Measurements from ENCODE around the gene UTP25.
"Not testable (repeated sequence)": the region's sequence is repeated elsewhere in the genome, so short reads cannot be mapped to it uniquely, and the experiment has no call there.

The UTP25 gene, protein sequence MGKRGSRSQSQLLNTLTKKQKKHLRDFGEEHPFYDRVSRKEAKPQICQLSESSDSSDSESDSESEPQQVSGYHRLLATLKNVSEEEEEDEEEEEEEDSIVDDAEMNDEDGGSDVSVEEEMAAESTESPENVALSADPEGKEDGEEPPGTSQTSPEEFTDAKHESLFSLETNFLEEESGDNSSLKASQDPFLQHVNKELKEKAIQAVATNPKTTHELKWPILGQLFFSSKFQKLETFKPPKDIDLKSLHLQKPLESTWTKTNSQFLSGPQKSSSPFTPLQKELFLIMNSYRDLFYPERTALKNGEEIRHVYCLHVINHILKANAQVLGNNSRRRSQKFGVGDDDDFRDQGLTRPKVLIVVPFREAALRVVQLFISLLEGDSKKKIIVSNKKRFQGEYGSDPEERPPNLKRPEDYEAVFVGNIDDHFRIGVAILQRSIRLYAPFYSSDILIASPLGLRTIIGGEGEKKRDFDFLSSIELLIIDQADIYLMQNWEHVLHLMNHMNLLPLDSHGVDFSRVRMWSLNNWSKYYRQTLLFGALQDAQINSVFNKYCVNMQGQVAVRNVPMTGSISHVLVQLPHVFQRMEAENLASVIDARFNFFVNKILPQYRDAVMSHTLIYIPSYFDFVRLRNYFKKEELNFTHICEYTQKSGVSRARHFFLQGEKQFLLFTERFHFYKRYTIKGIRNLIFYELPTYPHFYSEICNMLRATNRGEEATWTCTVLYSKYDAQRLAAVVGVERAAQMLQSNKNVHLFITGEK

GRCh38 chr1:209827384-209828262, at the start of gene UTP25:
UTP25 (plus strand) TSS chr1:209827972; CDS start chr1:209828064, 92 bp downstream.
- peak; percentile 99 for DNase-seq

DNA sequence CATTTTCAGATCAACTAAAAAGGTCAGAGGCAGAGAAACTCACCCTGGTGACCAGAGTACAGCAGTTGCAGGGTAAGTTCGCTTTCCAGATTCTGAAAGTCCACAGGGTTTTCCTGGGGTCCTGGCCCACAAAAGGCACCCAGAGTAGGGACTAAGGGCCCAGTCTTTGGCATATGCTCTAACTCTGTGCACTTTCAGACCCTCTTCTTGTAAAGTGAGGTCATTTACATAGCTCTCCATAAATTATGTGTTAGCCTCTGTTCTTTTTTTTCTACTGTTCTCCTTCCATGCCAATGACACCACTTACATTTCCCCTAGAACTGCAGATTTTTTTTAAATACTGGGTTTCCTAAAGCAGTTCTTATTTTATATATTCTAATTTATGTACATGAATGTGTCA, 49.7 kb upstream of the UTP25 start:
- DNase-seq = no peak

GRCh38 chr1:209780268-209780667, 47.5 kb upstream of the UTP25 start:
- DNase-seq = no peak

DNA sequence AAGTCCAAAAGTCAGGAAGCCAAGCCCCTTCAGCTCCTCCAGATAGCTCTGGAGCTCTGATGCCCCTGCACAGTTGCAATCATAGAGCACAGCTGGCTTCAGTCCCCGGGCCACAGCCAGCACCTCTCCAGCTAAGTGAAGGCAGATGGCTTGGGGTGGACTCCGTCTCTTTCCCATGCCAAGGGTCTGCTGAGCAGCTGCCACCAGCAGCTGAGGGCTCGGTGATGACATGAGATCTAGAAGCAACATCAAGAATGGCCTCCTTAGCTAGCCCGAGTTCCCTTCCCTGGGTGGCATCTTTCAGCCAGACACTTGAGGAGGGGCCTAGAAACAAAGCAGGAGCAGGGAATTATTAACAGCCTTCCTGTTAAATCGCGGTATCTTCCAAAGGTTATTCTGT, 44.4 kb upstream of the UTP25 start:
- no peak for DNase-seq

GRCh38 chr1:209784265-209785169, 43.3 kb upstream of the UTP25 start, which contains the start of gene C1orf74:
C1orf74 (minus strand) TSS chr1:209784559; CDS start chr1:209783634, 925 bp downstream.
- DNase-seq = peak; percentile 100

DNA sequence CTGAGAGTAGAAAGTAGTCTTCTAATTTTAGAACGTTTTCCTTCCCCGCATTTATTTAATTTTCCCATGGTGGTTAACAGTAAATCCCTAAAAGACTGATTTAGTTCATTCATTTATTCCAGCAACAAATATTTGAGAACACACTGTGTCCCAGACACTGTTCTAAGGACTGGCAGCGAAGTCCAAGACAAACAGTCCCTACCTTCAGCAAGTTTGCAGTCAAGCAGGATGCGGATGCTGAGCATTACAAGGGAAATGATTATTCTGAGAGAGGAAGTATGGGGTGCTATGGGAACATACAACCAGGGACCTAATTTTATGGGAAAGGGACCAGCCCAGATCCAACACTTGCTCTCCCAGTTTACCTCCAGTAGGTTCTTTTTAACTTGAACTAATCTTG, 42.2 kb upstream of the UTP25 start:
- no peak for DNase-seq

DNA sequence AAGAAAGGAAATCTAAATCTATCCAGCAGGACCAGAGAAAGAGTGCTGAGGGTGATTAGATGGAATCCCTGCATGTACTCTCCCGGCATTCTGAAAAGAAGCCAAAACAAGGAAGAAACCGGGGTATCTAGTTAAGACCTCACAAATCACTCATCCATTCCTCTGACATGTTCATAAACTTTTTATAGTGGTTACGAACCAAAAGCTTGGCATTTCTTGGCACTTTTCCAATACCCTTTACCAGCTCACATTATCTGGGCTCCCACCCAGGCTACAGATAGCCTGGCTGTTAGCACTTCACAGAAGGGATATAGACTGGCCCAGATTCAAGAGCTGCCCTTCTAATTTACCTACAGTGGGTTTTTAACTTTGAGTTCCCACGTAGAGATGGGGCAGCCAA, 41.6 kb upstream of the UTP25 start:
- no peak for DNase-seq

DNA sequence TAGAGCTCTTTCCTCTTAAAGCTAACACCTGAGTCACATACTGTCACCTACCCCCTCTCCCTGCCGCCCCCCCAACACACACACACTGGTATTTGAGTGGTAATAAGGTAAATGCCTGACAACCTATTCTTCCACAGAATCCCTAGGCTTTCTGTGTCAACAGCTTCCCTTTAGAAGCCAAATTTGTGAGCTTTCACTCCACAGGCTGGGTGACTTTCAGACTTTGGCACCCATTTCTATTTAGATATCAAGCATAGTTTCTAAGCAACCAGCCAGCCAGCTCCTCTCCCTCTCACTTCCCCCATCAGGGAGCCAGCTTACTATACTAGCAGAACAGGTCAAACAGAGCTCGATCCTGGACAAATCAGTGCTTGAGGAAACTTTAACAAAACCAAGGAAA, 40.2 kb upstream of the UTP25 start:
- DNase-seq = no peak

DNA sequence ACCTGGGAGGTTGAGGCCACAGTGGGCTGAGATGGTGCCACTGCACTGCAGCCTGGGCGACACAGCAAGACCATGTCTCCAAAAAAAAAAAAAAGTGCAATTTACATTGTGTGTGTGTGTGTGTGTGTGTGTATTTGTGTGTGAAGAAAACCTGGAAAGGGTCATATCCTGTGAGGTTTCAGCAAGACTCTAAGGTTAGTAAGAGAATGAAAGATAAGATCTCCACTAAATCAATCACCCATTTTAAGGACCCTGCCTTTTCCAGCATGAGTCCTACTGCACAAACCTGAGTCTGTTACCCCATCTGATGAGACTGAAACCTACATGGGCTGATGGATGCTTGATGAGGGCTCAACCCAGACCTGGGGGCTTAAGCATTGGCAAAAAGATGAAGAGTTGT, 38.5 kb upstream of the UTP25 start:
- no peak for DNase-seq

GRCh38 chr1:209790286-209791193, 37.2 kb upstream of the UTP25 start:
- DNase-seq = no peak

DNA sequence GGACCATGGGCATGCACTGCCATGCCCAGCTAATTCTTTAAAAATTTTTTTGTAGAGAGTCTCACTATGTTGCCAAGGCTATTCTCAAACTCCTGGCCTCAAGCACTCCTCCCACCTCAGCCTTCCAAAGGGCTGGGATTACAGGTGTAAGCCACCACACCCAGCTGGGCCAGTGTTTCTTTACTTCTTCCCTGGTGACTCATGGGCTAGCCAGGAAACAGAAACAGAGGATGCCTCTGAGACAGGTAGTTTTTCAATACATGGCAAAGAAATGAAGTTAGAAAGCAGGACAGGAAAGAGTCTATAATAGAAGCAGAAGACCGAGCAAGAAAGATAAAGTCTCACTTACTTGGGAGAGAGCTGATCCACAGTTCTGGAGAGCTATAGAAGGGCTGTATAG, 35.9 kb upstream of the UTP25 start:
- no peak for DNase-seq

DNA sequence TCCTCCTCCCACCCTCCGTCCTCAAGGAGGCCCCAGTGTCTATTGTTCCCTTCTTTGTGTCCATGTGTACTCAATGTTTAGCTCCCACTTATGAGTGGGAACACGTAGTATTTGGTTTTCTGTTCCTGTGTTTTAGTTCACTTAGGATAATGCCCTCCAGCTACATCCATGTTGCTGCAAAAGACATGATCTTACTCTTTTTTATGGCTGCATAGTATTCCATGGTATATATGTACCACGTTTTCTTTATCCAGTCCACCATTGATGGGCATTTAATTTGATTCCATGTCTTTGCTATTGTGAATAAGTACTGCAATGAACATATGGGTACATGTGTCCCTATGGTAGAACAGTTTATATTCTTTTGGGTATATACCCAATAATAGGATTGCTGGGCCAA, 34.1 kb upstream of the UTP25 start:
- not testable (repeated sequence) for DNase-seq

DNA sequence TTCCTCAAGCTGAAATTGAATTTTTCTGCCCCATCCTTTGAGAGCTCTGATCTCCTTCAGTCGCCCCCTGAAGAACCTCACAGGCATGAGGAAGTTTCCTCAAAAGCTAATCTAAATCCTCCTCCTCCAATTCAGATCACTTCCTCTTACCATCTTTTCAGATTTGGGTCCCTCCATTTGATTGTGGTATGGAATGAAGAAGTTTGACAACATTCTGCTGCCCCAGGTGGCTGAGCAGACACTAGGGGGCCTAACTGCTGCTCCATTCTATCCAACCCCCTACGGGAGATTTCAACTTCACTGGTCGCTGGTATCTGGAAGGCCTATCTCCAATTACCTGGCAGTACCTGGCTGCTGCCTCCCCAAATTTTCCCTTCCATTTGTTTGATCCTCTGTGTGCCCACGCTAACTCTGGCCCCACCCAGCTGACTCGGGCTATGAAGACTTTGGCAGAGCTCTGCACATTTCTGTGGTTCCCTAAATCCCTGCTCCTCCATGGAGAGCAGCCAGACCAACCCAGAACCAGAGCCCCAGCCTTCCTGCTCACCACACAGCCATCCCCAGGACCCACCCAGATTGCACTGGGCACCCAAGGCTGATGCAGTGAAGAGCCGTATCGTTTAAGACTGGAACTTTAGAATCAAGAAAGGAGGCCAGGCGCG, 29.7 kb upstream of the UTP25 start:
- no peak for DNase-seq

DNA sequence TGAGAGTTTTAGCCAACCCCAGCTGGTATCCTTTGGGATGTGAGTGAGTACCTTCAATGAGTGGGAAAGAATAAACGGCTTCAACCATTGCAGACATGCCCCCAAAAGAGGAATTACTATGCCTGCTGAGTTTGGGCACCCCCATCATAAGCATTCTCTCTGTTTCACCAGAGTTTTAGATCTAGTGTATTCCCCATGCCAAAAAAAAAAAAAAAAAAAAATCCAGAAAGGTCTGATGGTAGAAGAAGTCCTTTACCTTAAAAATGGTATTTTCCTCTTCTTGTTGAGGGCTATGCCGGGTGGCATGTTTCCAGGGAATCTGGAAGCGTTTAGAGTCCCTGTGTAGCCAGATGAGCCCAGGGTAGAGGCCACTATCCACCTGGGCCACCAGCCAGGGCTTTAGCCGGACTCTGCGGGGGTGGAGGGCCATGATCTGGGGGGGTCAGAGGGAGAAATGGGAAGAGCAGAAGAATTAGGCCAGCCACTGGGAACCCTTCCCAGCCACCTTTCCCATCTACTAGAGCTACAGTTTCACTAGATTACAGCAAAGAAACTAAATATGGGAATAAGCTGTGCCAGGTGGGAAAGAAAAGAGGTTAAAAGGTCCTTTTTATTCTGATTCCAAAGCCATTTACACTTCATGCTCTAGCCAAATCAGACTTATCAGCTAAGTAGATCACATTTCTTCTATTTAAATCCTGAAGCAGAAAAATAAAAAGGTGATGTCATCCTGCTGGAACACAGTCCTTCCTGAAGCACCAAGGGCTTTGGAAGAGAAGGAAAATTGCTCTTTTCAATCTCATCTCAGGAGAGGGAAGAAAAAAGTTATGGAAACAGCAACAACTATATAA, 26.6 kb upstream of the UTP25 start:
- DNase-seq = no peak

DNA sequence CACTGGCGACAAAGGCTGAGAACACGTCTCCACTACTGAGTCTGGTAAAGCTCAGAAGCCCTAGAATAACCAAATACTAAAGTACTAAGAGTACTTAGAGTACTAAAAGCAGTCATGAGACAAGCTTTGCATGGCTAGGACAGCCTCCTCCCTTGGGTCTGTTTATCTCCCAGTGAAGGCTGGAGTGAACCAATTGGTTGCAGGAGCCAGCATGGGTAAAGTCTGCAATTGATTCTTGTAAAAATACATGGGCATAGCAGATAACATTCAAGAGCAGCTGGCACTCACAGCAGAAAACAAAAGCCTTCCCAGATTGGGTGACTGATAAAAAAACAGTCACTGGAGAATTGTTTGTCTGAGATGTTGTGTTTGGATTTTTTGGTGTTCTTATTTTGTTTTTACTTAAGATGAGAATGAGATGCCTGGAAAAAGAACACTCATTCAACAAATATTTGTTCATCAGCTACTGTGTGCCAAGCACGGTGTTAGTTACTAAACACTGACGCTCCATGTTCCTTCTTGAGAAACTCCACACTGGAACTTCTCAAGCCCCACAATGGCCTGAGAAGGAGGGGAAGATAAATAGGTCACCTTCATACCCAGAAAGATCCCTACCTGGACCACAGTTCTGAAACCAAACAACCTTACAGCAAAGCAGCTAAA, 25.5 kb upstream of the UTP25 start:
- no peak for DNase-seq

- DNase-seq = no peak
These were observed 25.0 kb upstream of the UTP25 start for GRCh38 chr1:209802780-209803152.

DNA sequence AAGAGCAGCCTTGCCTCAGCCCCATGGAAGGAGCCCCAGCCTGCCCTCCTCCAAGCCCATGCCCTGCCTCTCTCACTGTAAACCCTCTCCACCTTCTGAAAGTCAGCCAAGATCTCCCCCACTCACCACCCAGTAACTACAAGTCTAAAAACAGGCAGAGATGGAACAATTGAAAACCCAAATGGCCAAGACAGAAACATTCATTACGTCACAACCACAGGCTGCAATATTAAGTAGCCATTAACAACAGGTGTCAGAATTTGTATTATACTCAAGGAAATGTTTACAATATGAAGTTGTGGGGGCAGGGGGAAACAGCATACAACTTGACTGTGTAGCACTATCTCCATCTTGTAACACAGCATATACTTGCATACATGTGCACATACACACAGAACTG, 24.2 kb upstream of the UTP25 start:
- no peak for DNase-seq

- no peak for DNase-seq
These were observed 22.4 kb upstream of the UTP25 start for GRCh38 chr1:209805341-209805781.
